SK-N-SH treated with all-trans-retinoic acid at 6 μM for 48 hours (cell line): ENCODE data around the gene KLHL3.
"Not testable (repeated sequence)": the region's sequence is repeated elsewhere in the genome, so short reads cannot be mapped to it uniquely, and the experiment has no call there.

Experiments
- ATAC-seq: fragments of 200-7000 bp; cut with Tn5 transposase; 3 replicates; pipeline ENCODE4 v1.9.1; 2020; ENCODE audit warnings: mild to moderate bottlenecking, moderate library complexity
- CREB5 ChIP-seq: fragments of 250-450 bp; sonication (Bioruptor Pico); IDR thresholded peaks from 2 replicates; pipeline ENCODE4 v1.5.1; 2020; ENCODE audit warnings: low read depth, mild to moderate bottlenecking, moderate library complexity
- CSDC2 ChIP-seq: fragments of 250-450 bp; sonication (Bioruptor Pico); IDR thresholded peaks from 2 replicates; pipeline ENCODE4 v1.5.0; 2020; ENCODE audit warnings: mild to moderate bottlenecking, moderate library complexity
- CSRNP3 ChIP-seq: fragments of 250-450 bp; sonication (Bioruptor Pico); IDR thresholded peaks from 2 replicates; pipeline ENCODE4 v1.5.1; 2021; ENCODE audit warnings: mild to moderate bottlenecking, moderate library complexity
- ESRRG ChIP-seq: fragments of 250-450 bp; sonication (Bioruptor Pico); IDR thresholded peaks from 2 replicates; pipeline ENCODE4 v1.6.1; 2021; ENCODE audit warnings: mild to moderate bottlenecking
- GLIS3 ChIP-seq: fragments of 250-450 bp; sonication (Bioruptor Pico); IDR thresholded peaks from 2 replicates; pipeline ENCODE4 v1.5.0; 2020; ENCODE audit warnings: mild to moderate bottlenecking, moderate library complexity
- ISL1 ChIP-seq: fragments of 250-450 bp; sonication (Bioruptor Pico); IDR thresholded peaks from 2 replicates; pipeline ENCODE4 v2.1.2; 2022; ENCODE audit warnings: mild to moderate bottlenecking, moderate library complexity
- PATZ1 ChIP-seq: fragments of 250-450 bp; sonication (Bioruptor Pico); IDR thresholded peaks from 2 replicates; pipeline ENCODE4 v1.8.0; 2020; ENCODE audit warnings: mild to moderate bottlenecking, moderate library complexity, borderline replicate concordance
- PPARA ChIP-seq: fragments of 250-450 bp; sonication (Bioruptor Pico); IDR thresholded peaks from 2 replicates; pipeline ENCODE4 v1.5.0; 2020; ENCODE audit warnings: mild to moderate bottlenecking, borderline replicate concordance
- SNAI2 ChIP-seq: fragments of 250-450 bp; sonication (Bioruptor Pico); IDR thresholded peaks from 2 replicates; pipeline ENCODE4 v1.5.0; 2020; ENCODE audit warnings: mild to moderate bottlenecking, moderate library complexity
- TCF4 ChIP-seq: fragments of 250-450 bp; sonication (Bioruptor Pico); IDR thresholded peaks from 2 replicates; pipeline ENCODE4 v1.8.0; 2021; ENCODE audit warnings: mild to moderate bottlenecking, moderate library complexity, borderline replicate concordance
- TOX ChIP-seq: fragments of 250-450 bp; sonication (Bioruptor Pico); IDR thresholded peaks from 2 replicates; pipeline ENCODE4 v1.8.0; 2021; ENCODE audit warnings: mild to moderate bottlenecking, moderate library complexity, borderline replicate concordance
- TSHZ2 ChIP-seq: fragments of 250-450 bp; sonication (Bioruptor Pico); IDR thresholded peaks from 2 replicates; pipeline ENCODE4 v1.5.0; 2020; ENCODE audit warnings: mild to moderate bottlenecking, moderate library complexity
- ZC3H10 ChIP-seq: fragments of 250-450 bp; sonication (Bioruptor Pico); IDR thresholded peaks from 2 replicates; pipeline ENCODE4 v1.5.1; 2021; ENCODE audit warnings: mild to moderate bottlenecking, moderate library complexity
- ZFP3 ChIP-seq: fragments of 250-450 bp; sonication (Bioruptor Pico); IDR thresholded peaks from 2 replicates; pipeline ENCODE4 v1.5.0; 2020; ENCODE audit warnings: mild to moderate bottlenecking, moderate library complexity
- ZNF565 ChIP-seq: fragments of 450-650 bp; formaldehyde crosslinking; conservative IDR thresholded peaks from 2 replicates; pipeline ENCODE4 v1.5.0; 2020; ENCODE audit warnings: low read depth, mild to moderate bottlenecking, moderate library complexity
- ZNF70 ChIP-seq: fragments of 450-650 bp; formaldehyde crosslinking; IDR thresholded peaks from 2 replicates; pipeline ENCODE4 v1.5.0; 2020; ENCODE audit warnings: mild to moderate bottlenecking, moderate library complexity
- ZNF8 ChIP-seq: fragments of 450-650 bp; formaldehyde crosslinking; IDR thresholded peaks from 2 replicates; pipeline ENCODE4 v1.5.0; 2020; ENCODE audit warnings: mild to moderate bottlenecking, moderate library complexity
- TF ChIP-seq, protein P1 (sequence below): fragments of 250-450 bp; sonication (Bioruptor Pico); IDR thresholded peaks from 2 replicates; pipeline ENCODE4 v1.8.0; 2021; ENCODE audit warnings: low read depth, mild to moderate bottlenecking, moderate library complexity, borderline replicate concordance

Gene KLHL3

DNA sequence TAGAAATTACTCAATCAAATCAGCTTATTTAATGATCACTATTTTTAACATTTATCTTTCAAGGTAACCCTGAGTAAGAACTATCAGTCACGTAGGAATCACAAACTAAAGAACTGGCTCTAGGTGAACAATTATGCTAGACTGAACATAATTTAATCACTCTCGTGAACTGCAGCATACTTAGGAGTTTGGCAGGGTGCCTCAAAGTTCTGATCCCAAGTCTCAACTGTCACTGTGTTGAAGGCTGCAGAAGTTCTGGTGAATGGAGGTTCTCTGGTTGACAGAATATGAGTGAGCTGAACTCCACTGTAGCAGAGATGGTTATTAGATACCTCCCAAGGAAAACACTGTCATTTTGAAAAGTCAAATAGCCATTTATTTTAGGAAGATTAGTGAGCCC is 89.1 kb downstream of the KLHL3 start:
- no peak for ATAC-seq
- no peak for TF ChIP-seq ESRRG (CRISPR knock-in tag)
- TF ChIP-seq ISL1 (CRISPR knock-in tag), result no peak
- TF ChIP-seq CSRNP3, result no peak
- TF ChIP-seq PATZ1 (CRISPR knock-in tag), result no peak
- TF ChIP-seq CSDC2 (CRISPR knock-in tag), result no peak
- TF ChIP-seq ZC3H10 (CRISPR knock-in tag), result no peak
- no peak for TF ChIP-seq SNAI2 (CRISPR knock-in tag)
- TF ChIP-seq GLIS3 (CRISPR knock-in tag), result no peak
- TF ChIP-seq, protein P1, sequence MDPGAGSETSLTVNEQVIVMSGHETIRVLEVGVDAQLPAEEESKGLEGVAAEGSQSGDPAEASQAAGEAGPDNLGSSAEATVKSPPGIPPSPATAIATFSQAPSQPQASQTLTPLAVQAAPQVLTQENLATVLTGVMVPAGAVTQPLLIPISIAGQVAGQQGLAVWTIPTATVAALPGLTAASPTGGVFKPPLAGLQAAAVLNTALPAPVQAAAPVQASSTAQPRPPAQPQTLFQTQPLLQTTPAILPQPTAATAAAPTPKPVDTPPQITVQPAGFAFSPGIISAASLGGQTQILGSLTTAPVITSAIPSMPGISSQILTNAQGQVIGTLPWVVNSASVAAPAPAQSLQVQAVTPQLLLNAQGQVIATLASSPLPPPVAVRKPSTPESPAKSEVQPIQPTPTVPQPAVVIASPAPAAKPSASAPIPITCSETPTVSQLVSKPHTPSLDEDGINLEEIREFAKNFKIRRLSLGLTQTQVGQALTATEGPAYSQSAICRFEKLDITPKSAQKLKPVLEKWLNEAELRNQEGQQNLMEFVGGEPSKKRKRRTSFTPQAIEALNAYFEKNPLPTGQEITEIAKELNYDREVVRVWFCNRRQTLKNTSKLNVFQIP (CRISPR knock-in tag), result no peak
- no peak for TF ChIP-seq CREB5 (CRISPR knock-in tag)
- no peak for TF ChIP-seq TCF4 (CRISPR knock-in tag)
- TF ChIP-seq ZNF70 (CRISPR knock-in tag), result no peak
- no peak for TF ChIP-seq TSHZ2 (CRISPR knock-in tag)
- no peak for TF ChIP-seq ZNF565 (CRISPR knock-in tag)
- TF ChIP-seq, all 23 proteins: peak for 0

DNA sequence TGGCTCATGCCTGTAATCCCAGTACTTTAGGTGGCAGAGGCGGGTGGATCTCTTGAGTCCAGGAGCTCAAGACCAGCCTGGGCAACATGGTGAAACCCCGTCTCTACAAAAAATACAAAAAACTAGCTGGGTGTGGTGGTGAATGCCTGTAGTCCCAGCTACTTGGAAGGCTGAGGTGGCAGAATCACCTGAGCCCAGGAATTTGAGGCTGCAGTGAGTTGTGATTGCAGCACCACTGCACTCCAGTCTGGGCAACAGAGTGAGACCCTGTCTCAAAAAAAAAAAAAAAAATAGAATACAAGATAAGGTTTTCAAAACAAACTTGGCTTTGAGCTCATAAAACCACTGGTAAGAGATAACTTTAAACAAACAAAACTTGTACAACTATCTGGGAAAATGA is 92.8 kb downstream of the KLHL3 start:
- not testable (repeated sequence) for ATAC-seq

- TF ChIP-seq, protein P1 (CRISPR knock-in tag), result no peak
- TF ChIP-seq GLIS3 (CRISPR knock-in tag) (no peak), ZNF565 (CRISPR knock-in tag) (no peak)
- TF ChIP-seq, all 23 proteins: peak for 0
- ATAC-seq, result no peak
Observed at GRCh38 chr5:137642091-137642490, 93.8 kb downstream of the KLHL3 start.

GRCh38 chr5:137641148-137641547 is 94.7 kb downstream of the KLHL3 start:
- ATAC-seq, result no peak
- TF ChIP-seq PPARA (no peak), TOX (CRISPR knock-in tag) (no peak), ZC3H10 (CRISPR knock-in tag) (no peak), ZFP3 (CRISPR knock-in tag) (no peak), ZNF70 (CRISPR knock-in tag) (no peak), ZNF8 (CRISPR knock-in tag) (no peak), CREB5 (CRISPR knock-in tag) (no peak)
